Panc1 (cell line): Measurements from ENCODE around the gene IDNK. TPM values are rescaled to one million over a fixed set of nuclear protein-coding genes. Genes with fewer than 3 reads are reported as not detected.

Experiments used
- ATAC-seq: fragments of 200-7000 bp; cut with Tn5 transposase; 2 replicates; pipeline ENCODE4 v1.9.1; 2020; ENCODE audit warnings: mild to moderate bottlenecking, moderate library complexity
- BruUV-seq: library from RNA; stranded (reverse); fragments of 400-500 nt; replicated peaks from 2 replicates; lab custom pipeline; 2021; lab: Mats Ljungman, UMichigan
- CTCF ChIA-PET: fragments of 300-600 bp; sonication (Branson Sonifier 250); formaldehyde crosslinking; loops from one replicate; lab custom pipeline; 2022; ENCODE audit warnings: antibody characterized with exemption; lab: Charles Lee
- POLR2A ChIA-PET: fragments of 300-600 bp; sonication (Branson Sonifier 250); formaldehyde crosslinking; loops from one replicate; lab custom pipeline; 2022; ENCODE audit warnings: antibody characterized with exemption; lab: Charles Lee
- DNase-seq: peaks from one replicate; pipeline ENCODE4 v3.0.0-alpha.2; 2010; ENCODE audit warnings: low read depth, low spot score
- H3K27ac ChIP-seq: 2 replicates; pipeline ENCODE4 v1.5.1; 2011; ENCODE audit warnings: mild to moderate bottlenecking, low read length, inconsistent platforms
- H3K27me3 ChIP-seq: fragments of 200-500 bp; sonication (Bioruptor generic); 2 replicates; pipeline ENCODE4 v1.6.0; 2014; ENCODE audit warnings: low read length, inconsistent platforms; ENCODE audit not compliant: control insufficient read depth, insufficient read depth
- H3K36me3 ChIP-seq: fragments of 200-500 bp; sonication (Bioruptor generic); 2 replicates; pipeline ENCODE4 v1.5.1; 2014; ENCODE audit warnings: inconsistent platforms, mild to moderate bottlenecking, low read length, moderate library complexity; ENCODE audit not compliant: control insufficient read depth, insufficient read depth
- H3K4me1 ChIP-seq: 2 replicates; pipeline ENCODE4 v1.5.1; 2011; ENCODE audit warnings: inconsistent platforms, mild to moderate bottlenecking, low read length, moderate library complexity; ENCODE audit not compliant: control insufficient read depth, insufficient read depth
- H3K4me3 ChIP-seq, 2 experiments: 2 replicates each; pipeline ENCODE4 v1.5.1; 2011 to 2012; ENCODE audit warnings: low read depth in 2 of 2, low read length in 2 of 2, mild to moderate bottlenecking in 2 of 2, inconsistent platforms in 1 of 2, moderate library complexity in 1 of 2
- H3K9me3 ChIP-seq: fragments of 200-500 bp; sonication (Bioruptor generic); 2 replicates; pipeline ENCODE4 v1.5.1; 2014; ENCODE audit warnings: low read depth, mild to moderate bottlenecking, inconsistent platforms, low read length, moderate library complexity; ENCODE audit not compliant: control insufficient read depth, insufficient read depth
- CTCF ChIP-seq: fragments of 450-650 bp; IDR thresholded peaks from 2 replicates; pipeline ENCODE4 v1.5.1; 2017; ENCODE audit warnings: mild to moderate bottlenecking
- POLR2AphosphoS5 ChIP-seq: IDR thresholded peaks from 2 replicates; pipeline ENCODE4 v1.6.1; 2012; ENCODE audit warnings: mild to moderate bottlenecking, low read depth, low read length, moderate library complexity
- SIN3A ChIP-seq: IDR thresholded peaks from 2 replicates; pipeline ENCODE4 v1.6.1; 2012; ENCODE audit warnings: low read depth, mild to moderate bottlenecking, low read length, moderate library complexity, borderline replicate concordance; ENCODE audit not compliant: insufficient read depth
- TCF7L2 ChIP-seq: IDR thresholded peaks from 2 replicates; pipeline ENCODE4 v1.6.1; 2011; ENCODE audit warnings: mild to moderate bottlenecking, low read depth, low read length, inconsistent platforms
- in situ Hi-C: cut with HindIII; loops from 2 replicates; pipeline ENCODE4 v1.10.0; 2016; ENCODE audit warnings: low sequenced_read_pairs, low pct_unique_long_range_greater_than_20kb
- intact Hi-C: fragments of 100-400 bp; cut with micrococcal nuclease; formaldehyde crosslinking; loops from one replicate; pipeline ENCODE4 v1.10.0; 2022; ENCODE audit not compliant: unreplicated experiment
- total RNA-seq: library from RNA; stranded (reverse); gene quantifications from one replicate; pipeline ENCODE4 v1.2.1, GENCODE V29; 2021; ENCODE audit not compliant: unreplicated experiment
- TF ChIP-seq, protein P1 (sequence below), 2 experiments: IDR thresholded peaks; 2 replicates each; pipeline ENCODE4 v1.6.1; 2011 to 2012; ENCODE audit warnings: low read depth in 2 of 2, control low read depth in 1 of 2, low read length in 1 of 2, mild to moderate bottlenecking in 1 of 2, moderate library complexity in 1 of 2; ENCODE audit not compliant: insufficient read depth in 1 of 2

IDNK gene
- total RNA-seq, 1 experiment from 2014 or later = 1.9 TPM

GRCh38 chr9:83584995-83585394 is 37.9 kb upstream of the IDNK start:
- Histone ChIP-seq H3K36me3 (no peaks in the 10 kb centered on the region), H3K9me3 (no peaks in the 10 kb centered on the region), H3K4me1 (no peaks in the 10 kb centered on the region), H3K27me3 (no peaks in the 10 kb centered on the region), H3K4me3 (no peak overlapping the region), H3K27ac (no peak overlapping the region)
- ATAC-seq = no peak
- in situ Hi-C loops = no loop called here
- DNase-seq = no peak
- CTCF ChIA-PET = no interaction called here
- no TSS peak for BruUV-seq
- no peak for TF ChIP-seq TCF7L2
- TF ChIP-seq, protein P1, sequence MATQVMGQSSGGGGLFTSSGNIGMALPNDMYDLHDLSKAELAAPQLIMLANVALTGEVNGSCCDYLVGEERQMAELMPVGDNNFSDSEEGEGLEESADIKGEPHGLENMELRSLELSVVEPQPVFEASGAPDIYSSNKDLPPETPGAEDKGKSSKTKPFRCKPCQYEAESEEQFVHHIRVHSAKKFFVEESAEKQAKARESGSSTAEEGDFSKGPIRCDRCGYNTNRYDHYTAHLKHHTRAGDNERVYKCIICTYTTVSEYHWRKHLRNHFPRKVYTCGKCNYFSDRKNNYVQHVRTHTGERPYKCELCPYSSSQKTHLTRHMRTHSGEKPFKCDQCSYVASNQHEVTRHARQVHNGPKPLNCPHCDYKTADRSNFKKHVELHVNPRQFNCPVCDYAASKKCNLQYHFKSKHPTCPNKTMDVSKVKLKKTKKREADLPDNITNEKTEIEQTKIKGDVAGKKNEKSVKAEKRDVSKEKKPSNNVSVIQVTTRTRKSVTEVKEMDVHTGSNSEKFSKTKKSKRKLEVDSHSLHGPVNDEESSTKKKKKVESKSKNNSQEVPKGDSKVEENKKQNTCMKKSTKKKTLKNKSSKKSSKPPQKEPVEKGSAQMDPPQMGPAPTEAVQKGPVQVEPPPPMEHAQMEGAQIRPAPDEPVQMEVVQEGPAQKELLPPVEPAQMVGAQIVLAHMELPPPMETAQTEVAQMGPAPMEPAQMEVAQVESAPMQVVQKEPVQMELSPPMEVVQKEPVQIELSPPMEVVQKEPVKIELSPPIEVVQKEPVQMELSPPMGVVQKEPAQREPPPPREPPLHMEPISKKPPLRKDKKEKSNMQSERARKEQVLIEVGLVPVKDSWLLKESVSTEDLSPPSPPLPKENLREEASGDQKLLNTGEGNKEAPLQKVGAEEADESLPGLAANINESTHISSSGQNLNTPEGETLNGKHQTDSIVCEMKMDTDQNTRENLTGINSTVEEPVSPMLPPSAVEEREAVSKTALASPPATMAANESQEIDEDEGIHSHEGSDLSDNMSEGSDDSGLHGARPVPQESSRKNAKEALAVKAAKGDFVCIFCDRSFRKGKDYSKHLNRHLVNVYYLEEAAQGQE (IDR thresholded peaks at IDR 0.05; ENCODE audit: insufficient read depth in 1 of 2, low read depth in 2 of 2, low read length in 1 of 2) = no peak
- TF ChIP-seq CTCF = no peak
- TF ChIP-seq POLR2AphosphoS5 = no peak
- no peak for TF ChIP-seq SIN3A
- intact Hi-C loops = no loop called here
- POLR2A ChIA-PET = no interaction called here

- Histone ChIP-seq H3K9me3 (no peaks in the 10 kb centered on the region), H3K36me3 (no peaks in the 10 kb centered on the region), H3K27ac (no peak overlapping the region), H3K27me3 (no peaks in the 10 kb centered on the region), H3K4me1 (no peaks in the 10 kb centered on the region), H3K4me3 (no peak overlapping the region)
- DNase-seq (no peak), ATAC-seq (no peak)
- intact Hi-C loops (no loop called here), in situ Hi-C loops (no loop called here)
- no TSS peak for BruUV-seq
- POLR2A ChIA-PET = interaction anchor here (0.6 kb wide), 1 partner anchor 12 kb away, joined by 3 read pairs; no protein-coding TSS in a partner anchor
- CTCF ChIA-PET = no interaction called here
- TF ChIP-seq TCF7L2 (no peak), SIN3A (no peak), POLR2AphosphoS5 (no peak), CTCF (no peak)
- TF ChIP-seq, protein P1 (IDR thresholded peaks at IDR 0.05; ENCODE audit: insufficient read depth in 1 of 2, low read depth in 2 of 2, low read length in 1 of 2) = no peak
Measured at GRCh38 chr9:83588256-83588655, 34.7 kb upstream of the IDNK start.
